ENCODE measurements around the gene ATF2. TPM values are rescaled to one million over a fixed set of nuclear protein-coding genes. Genes with fewer than 3 reads are reported as not detected.

ATF2 gene
- polyA plus RNA-seq, 3 donors = 17.4 to 24.0 (median 22.1) TPM

DNA sequence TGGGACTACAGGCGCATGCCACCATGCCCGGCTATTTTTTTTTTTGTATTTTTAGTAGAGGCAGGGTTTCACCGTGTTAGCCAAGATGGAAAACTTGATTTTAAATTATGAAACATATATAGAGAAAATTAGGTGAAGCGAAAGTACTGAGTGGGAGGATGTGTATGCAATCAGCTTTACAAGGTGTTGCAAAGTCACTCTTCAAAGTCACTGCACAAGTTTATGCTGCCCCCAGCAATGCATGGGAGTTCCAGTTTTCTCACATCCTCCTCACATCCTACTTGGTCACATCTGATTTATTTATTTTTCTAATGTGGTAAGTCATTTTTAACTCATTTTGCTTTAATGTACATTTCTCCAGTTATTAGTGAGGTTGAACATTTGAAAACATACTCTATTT, 113.7 kb downstream of the ATF2 start:
- H3K9me3 ChIP-seq (replicated peaks in 1 of 2; ENCODE audit: control insufficient read depth in 1 of 2, insufficient read depth in 1 of 2, low read length in 2 of 2) = no peaks in the 10 kb centered on the region
- intact Hi-C loops (cut with micrococcal nuclease) = no loop called here
- H3K4me3 ChIP-seq (replicated peaks in 1 of 3; ENCODE audit: low read depth in 2 of 3, low read length in 3 of 3) = no peak overlapping the region
- whole genome bisulfite sequencing (ENCODE audit: insufficient coverage) = no CpG with 5 or more reads among the region's 4 CpGs
- H3K36me3 ChIP-seq (replicated peaks in 1 of 2; ENCODE audit: control insufficient read depth in 1 of 2, insufficient read depth in 2 of 2, low read length in 2 of 2) = peaks cover 0 to 6% of the 10 kb centered on the region in 2 donors
- no peak overlapping the region for H2AFZ ChIP-seq (ENCODE audit: insufficient read depth, low read depth, low read length, poor library complexity, severe bottlenecking)
- no peaks in the 10 kb centered on the region for H3K4me1 ChIP-seq (ENCODE audit: control insufficient read depth in 1 of 2, insufficient read depth in 2 of 2, low read length in 2 of 2)
- H3K4me1 Mint-ChIP-seq = peaks cover 1% of the 10 kb centered on the region
- H3K27ac ChIP-seq (ENCODE audit: low read depth in 1 of 2, low read length in 2 of 2) = no peak overlapping the region
- no peak overlapping the region for H3K27ac Mint-ChIP-seq
- H3K27me3 Mint-ChIP-seq (ENCODE audit: low read depth in 3 of 3) = no peaks in the 10 kb centered on the region
- no peak overlapping the region for H3K4me3 Mint-ChIP-seq
- peaks cover 0 to 3% (median 0%) of the 10 kb centered on the region in 7 donors for H3K9me3 Mint-ChIP-seq
- H3K4me2 ChIP-seq (replicated peaks; ENCODE audit: extremely low read depth, low read length, poor library complexity, severe bottlenecking) = no peak overlapping the region
- peaks cover 7 to 9% of the 10 kb centered on the region in 2 donors for H3K36me3 Mint-ChIP-seq
- TF ChIP-seq, protein P1, sequence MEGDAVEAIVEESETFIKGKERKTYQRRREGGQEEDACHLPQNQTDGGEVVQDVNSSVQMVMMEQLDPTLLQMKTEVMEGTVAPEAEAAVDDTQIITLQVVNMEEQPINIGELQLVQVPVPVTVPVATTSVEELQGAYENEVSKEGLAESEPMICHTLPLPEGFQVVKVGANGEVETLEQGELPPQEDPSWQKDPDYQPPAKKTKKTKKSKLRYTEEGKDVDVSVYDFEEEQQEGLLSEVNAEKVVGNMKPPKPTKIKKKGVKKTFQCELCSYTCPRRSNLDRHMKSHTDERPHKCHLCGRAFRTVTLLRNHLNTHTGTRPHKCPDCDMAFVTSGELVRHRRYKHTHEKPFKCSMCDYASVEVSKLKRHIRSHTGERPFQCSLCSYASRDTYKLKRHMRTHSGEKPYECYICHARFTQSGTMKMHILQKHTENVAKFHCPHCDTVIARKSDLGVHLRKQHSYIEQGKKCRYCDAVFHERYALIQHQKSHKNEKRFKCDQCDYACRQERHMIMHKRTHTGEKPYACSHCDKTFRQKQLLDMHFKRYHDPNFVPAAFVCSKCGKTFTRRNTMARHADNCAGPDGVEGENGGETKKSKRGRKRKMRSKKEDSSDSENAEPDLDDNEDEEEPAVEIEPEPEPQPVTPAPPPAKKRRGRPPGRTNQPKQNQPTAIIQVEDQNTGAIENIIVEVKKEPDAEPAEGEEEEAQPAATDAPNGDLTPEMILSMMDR (IDR thresholded peaks at IDR 0.05) = no peak
- H3K27me3 ChIP-seq (ENCODE audit: control insufficient read depth in 2 of 2, insufficient read depth in 2 of 2, low read length in 2 of 2) = no peaks in the 10 kb centered on the region
- DNase-seq = no peak
- H4K20me1 ChIP-seq (ENCODE audit: insufficient read depth, low read length) = no peaks in the 10 kb centered on the region
- no peaks in the 10 kb centered on the region for H3K79me2 ChIP-seq (ENCODE audit: insufficient read depth, low read length)
- H3K9ac ChIP-seq (ENCODE audit: insufficient read depth, low read length, poor library complexity, severe bottlenecking) = no peak overlapping the region

DNA sequence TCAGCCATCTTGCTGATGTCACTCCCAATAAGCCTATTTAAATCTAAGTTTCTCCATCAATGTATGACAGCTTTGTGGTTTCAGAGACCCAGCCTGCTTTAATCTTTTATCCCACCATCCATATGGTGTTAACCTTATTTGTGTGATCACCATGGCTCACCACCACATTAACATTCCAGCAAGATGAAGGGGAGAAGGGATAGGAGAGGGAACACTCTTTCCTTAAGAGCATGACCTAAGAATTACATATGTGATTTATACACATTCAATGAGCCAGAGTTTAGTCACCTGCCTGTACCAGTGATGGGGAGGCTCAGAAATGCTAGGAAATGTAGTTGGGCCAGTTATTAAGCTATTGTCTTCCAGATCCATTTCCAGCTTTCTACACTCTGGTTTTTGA, 118.3 kb downstream of the ATF2 start:
- peak overlapping the region in 1 of 7 donors; percentile 37 for H3K27ac Mint-ChIP-seq
- H3K4me1 Mint-ChIP-seq = peaks cover 16% of the 10 kb centered on the region
- no peaks in the 10 kb centered on the region for H4K20me1 ChIP-seq (ENCODE audit: insufficient read depth, low read length)
- intact Hi-C loops (cut with micrococcal nuclease) = no loop called here
- no peak overlapping the region for H3K4me3 Mint-ChIP-seq
- H3K36me3 ChIP-seq (replicated peaks in 1 of 2; ENCODE audit: control insufficient read depth in 1 of 2, insufficient read depth in 2 of 2, low read length in 2 of 2) = no peaks in the 10 kb centered on the region
- no peaks in the 10 kb centered on the region for H3K36me3 Mint-ChIP-seq
- H3K4me3 ChIP-seq (replicated peaks in 1 of 3; ENCODE audit: low read depth in 2 of 3, low read length in 3 of 3) = no peak overlapping the region
- no peak overlapping the region for H3K4me2 ChIP-seq (replicated peaks; ENCODE audit: extremely low read depth, low read length, poor library complexity, severe bottlenecking)
- no peak overlapping the region for H3K27ac ChIP-seq (ENCODE audit: low read depth in 1 of 2, low read length in 2 of 2)
- no peak overlapping the region for H2AFZ ChIP-seq (ENCODE audit: insufficient read depth, low read depth, low read length, poor library complexity, severe bottlenecking)
- peaks cover 8% of the 10 kb centered on the region in 2 donors for H3K4me1 ChIP-seq (ENCODE audit: control insufficient read depth in 1 of 2, insufficient read depth in 2 of 2, low read length in 2 of 2)
- H3K9me3 ChIP-seq (replicated peaks in 1 of 2; ENCODE audit: control insufficient read depth in 1 of 2, insufficient read depth in 1 of 2, low read length in 2 of 2) = no peaks in the 10 kb centered on the region
- no peaks in the 10 kb centered on the region for H3K79me2 ChIP-seq (ENCODE audit: insufficient read depth, low read length)
- DNase-seq = no peak
- TF ChIP-seq, protein P1 (IDR thresholded peaks at IDR 0.05) = no peak
- peaks cover 0 to 1% (median 0%) of the 10 kb centered on the region in 3 donors for H3K27me3 Mint-ChIP-seq (ENCODE audit: low read depth in 3 of 3)
- H3K9me3 Mint-ChIP-seq = peaks cover 0 to 5% (median 0%) of the 10 kb centered on the region in 7 donors
- H3K9ac ChIP-seq (ENCODE audit: insufficient read depth, low read length, poor library complexity, severe bottlenecking) = no peak overlapping the region
- no peaks in the 10 kb centered on the region for H3K27me3 ChIP-seq (ENCODE audit: control insufficient read depth in 2 of 2, insufficient read depth in 2 of 2, low read length in 2 of 2)
